H9 (cell line): ENCODE results near the gene CCDC69. TPM values are rescaled to one million over a fixed set of nuclear protein-coding genes. Genes with fewer than 3 reads are reported as not detected.

Source experiments
- DNase-seq: peaks from one replicate; pipeline ENCODE4 v3.0.0-alpha.2; 2017
- H2AFZ ChIP-seq: one replicate; pipeline ENCODE4 v1.6.1; 2013; ENCODE audit warnings: mild to moderate bottlenecking, low read length, control low read depth, moderate library complexity
- H2AK5ac ChIP-seq: 2 replicates; pipeline ENCODE4 v1.6.1; 2013; ENCODE audit warnings: low read length, control low read depth, mixed read lengths; ENCODE audit not compliant: insufficient read length
- H2BK120ac ChIP-seq: one replicate; pipeline ENCODE4 v1.6.1; 2013; ENCODE audit warnings: low read depth, mild to moderate bottlenecking, low read length, control low read depth, inconsistent platforms; ENCODE audit not compliant: poor library complexity, severe bottlenecking
- H2BK12ac ChIP-seq: 2 replicates; pipeline ENCODE4 v1.6.1; 2013; ENCODE audit warnings: low read length, control low read depth, mixed read lengths, low read depth; ENCODE audit not compliant: insufficient read length
- H2BK15ac ChIP-seq: 2 replicates; pipeline ENCODE4 v1.6.1; 2013; ENCODE audit warnings: low read depth, low read length, control low read depth
- H2BK20ac ChIP-seq: one replicate; pipeline ENCODE4 v1.6.1; 2013; ENCODE audit warnings: low read depth, mild to moderate bottlenecking, low read length, control low read depth, inconsistent platforms; ENCODE audit not compliant: poor library complexity, severe bottlenecking
- H2BK5ac ChIP-seq: 2 replicates; pipeline ENCODE4 v1.6.1; 2013; ENCODE audit warnings: low read length, control low read depth, mixed read lengths; ENCODE audit not compliant: insufficient read length
- H3K14ac ChIP-seq: 2 replicates; pipeline ENCODE4 v1.6.1; 2013; ENCODE audit warnings: low read length, control low read depth; ENCODE audit not compliant: insufficient read depth
- H3K18ac ChIP-seq: 2 replicates; pipeline ENCODE4 v1.6.1; 2013; ENCODE audit warnings: low read depth, mild to moderate bottlenecking, mixed read lengths, low read length, control low read depth; ENCODE audit not compliant: insufficient read length
- H3K23ac ChIP-seq: 2 replicates; pipeline ENCODE4 v1.6.1; 2013; ENCODE audit warnings: low read length, control low read depth, mixed read lengths, low read depth; ENCODE audit not compliant: insufficient read length
- H3K23me2 ChIP-seq: 2 replicates; pipeline ENCODE4 v1.6.1; 2013; ENCODE audit warnings: low read depth, mild to moderate bottlenecking, mixed read lengths, low read length, control low read depth; ENCODE audit not compliant: insufficient read length, poor library complexity, severe bottlenecking
- H3K27ac ChIP-seq: 2 replicates; pipeline ENCODE4 v1.5.1; 2013; ENCODE audit warnings: low read length, control low read depth, mixed read lengths, low read depth; ENCODE audit not compliant: insufficient read length
- H3K27me3 ChIP-seq: 2 replicates; pipeline ENCODE4 v1.6.1; 2013; ENCODE audit warnings: low read length, control low read depth, inconsistent platforms; ENCODE audit not compliant: insufficient read depth
- H3K4ac ChIP-seq: 2 replicates; pipeline ENCODE4 v1.6.1; 2013; ENCODE audit warnings: low read depth, mild to moderate bottlenecking, control low read depth, inconsistent platforms, low read length, moderate library complexity
- H3K4me1 ChIP-seq: 2 replicates; pipeline ENCODE4 v1.6.1; 2013; ENCODE audit warnings: low read length, control low read depth, inconsistent platforms; ENCODE audit not compliant: insufficient read depth
- H3K4me2 ChIP-seq: 2 replicates; pipeline ENCODE4 v1.6.1; 2013; ENCODE audit warnings: low read length, control low read depth, mixed read lengths; ENCODE audit not compliant: insufficient read length, insufficient read depth
- H3K56ac ChIP-seq: 2 replicates; pipeline ENCODE4 v1.6.1; 2013; ENCODE audit warnings: low read depth, mild to moderate bottlenecking, mixed read lengths, low read length, control low read depth; ENCODE audit not compliant: insufficient read length
- H3K79me1 ChIP-seq: 2 replicates; pipeline ENCODE4 v1.6.1; 2013; ENCODE audit warnings: low read depth, mild to moderate bottlenecking, moderate library complexity, low read length, control low read depth, inconsistent platforms; ENCODE audit not compliant: insufficient read depth, poor library complexity, severe bottlenecking
- H3K79me2 ChIP-seq: 2 replicates; pipeline ENCODE4 v1.6.1; 2013; ENCODE audit warnings: low read length, control low read depth, inconsistent platforms; ENCODE audit not compliant: insufficient read depth
- H3K9ac ChIP-seq: 2 replicates; pipeline ENCODE4 v1.6.1; 2013; ENCODE audit warnings: low read length, control low read depth, mixed read lengths; ENCODE audit not compliant: insufficient read length; ENCODE audit errors: extremely low read depth
- H3K9me3 ChIP-seq: one replicate; pipeline ENCODE4 v1.6.1; 2013; ENCODE audit warnings: low read depth, low read length, inconsistent platforms; ENCODE audit not compliant: control insufficient read depth
- H3T11ph ChIP-seq: one replicate; pipeline ENCODE4 v1.6.1; 2013; ENCODE audit warnings: mild to moderate bottlenecking, low read length, control low read depth, inconsistent platforms
- H4K20me1 ChIP-seq: one replicate; pipeline ENCODE4 v1.6.1; 2013; ENCODE audit not compliant: control insufficient read depth, insufficient read length, insufficient read depth
- H4K5ac ChIP-seq: 2 replicates; pipeline ENCODE4 v1.6.1; 2013; ENCODE audit warnings: low read depth, mild to moderate bottlenecking, mixed read lengths, low read length, control low read depth; ENCODE audit not compliant: insufficient read length
- H4K8ac ChIP-seq: replicated peaks from 2 replicates; pipeline ENCODE4 v1.6.1; 2013; ENCODE audit warnings: low read length, control low read depth, mixed read lengths, low read depth; ENCODE audit not compliant: insufficient read length
- H4K91ac ChIP-seq: 2 replicates; pipeline ENCODE4 v1.6.1; 2013; ENCODE audit warnings: low read depth, mild to moderate bottlenecking, moderate library complexity, mixed read lengths, low read length, control low read depth; ENCODE audit not compliant: insufficient read length
- H3K27ac Mint-ChIP-seq, 3 experiments: 2 replicates in 2 of 3; 3 replicates in 1 of 3; pipeline ENCODE4 v1.8.0; 2020 to 2021; ENCODE audit warnings: mixed read lengths in 3 of 3, mild to moderate bottlenecking in 1 of 3, moderate library complexity in 1 of 3
- H3K27me3 Mint-ChIP-seq: 2 replicates; pipeline ENCODE4 v1.8.0; 2021; ENCODE audit warnings: low read depth, mild to moderate bottlenecking, moderate library complexity, mixed read lengths
- H3K36me3 Mint-ChIP-seq, 3 experiments: 2 replicates in 2 of 3; 3 replicates in 1 of 3; pipeline ENCODE4 v1.8.0; 2020 to 2021; ENCODE audit warnings: low read depth in 3 of 3, mixed read lengths in 3 of 3; ENCODE audit not compliant: insufficient read depth in 1 of 3
- H3K4me1 Mint-ChIP-seq, 2 experiments: 2 replicates each; pipeline ENCODE4 v1.8.0; 2020; ENCODE audit warnings: mixed read lengths in 2 of 2
- H3K4me3 Mint-ChIP-seq, 2 experiments: 2 replicates in 1 of 2; 3 replicates in 1 of 2; pipeline ENCODE4 v1.8.0; 2020 to 2021; ENCODE audit warnings: mild to moderate bottlenecking in 2 of 2, mixed read lengths in 2 of 2, moderate library complexity in 1 of 2
- H3K9me3 Mint-ChIP-seq, 2 experiments: 2 replicates in 1 of 2; 3 replicates in 1 of 2; pipeline ENCODE4 v1.8.0; 2020; ENCODE audit warnings: mild to moderate bottlenecking in 2 of 2, mixed read lengths in 2 of 2, moderate library complexity in 1 of 2
- WGBS: extraction: QIAGEN DNeasy Blood & Tissue Kit; methylation state at CpG from one replicate; pipeline ENCODE4 v1.1.7; 2013; ENCODE audit warnings: missing lambda C conversion rate, low lambda C conversion rate, mixed read lengths; ENCODE audit not compliant: insufficient read length; ENCODE audit errors: extremely low coverage; 5-methylcytosine and 5-hydroxymethylcytosine counted together
- total RNA-seq: library from RNA; stranded (reverse); gene quantifications from 2 replicates; pipeline ENCODE4 v1.2.1, GENCODE V29; 2021
- TF ChIP-seq, protein P1 (sequence below): fragments of 200-600 bp; sonication (generic); conservative IDR thresholded peaks from 3 replicates; pipeline ENCODE4 v1.8.0; 2021; ENCODE audit warnings: antibody characterized with exemption, mild to moderate bottlenecking

CCDC69 gene
- total RNA-seq, 1 experiment from 2014 or later: 5.3 TPM

DNA sequence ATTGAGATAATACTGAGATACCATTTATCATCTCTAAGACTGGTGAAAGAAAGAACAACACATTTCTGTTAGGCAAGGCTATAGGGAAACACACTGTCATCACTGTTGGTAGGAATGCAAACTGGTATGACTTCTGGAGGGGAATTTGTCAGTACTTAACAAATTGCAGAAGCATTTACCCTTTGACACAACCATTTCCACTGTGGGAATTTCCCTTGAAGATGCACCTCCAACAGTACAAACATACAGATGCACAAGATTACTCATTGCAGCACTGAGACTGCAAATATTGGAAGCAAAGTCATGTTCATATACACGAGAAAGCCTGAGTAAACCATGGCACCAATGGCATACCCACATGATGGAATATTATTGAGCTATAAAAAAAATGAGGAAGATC is 46.7 kb upstream of the CCDC69 start:
- Histone ChIP-seq H4K8ac (no peak overlapping the region), H3K4me2 (no peak overlapping the region), H2BK12ac (no peak overlapping the region), H2AFZ (no peak overlapping the region), H3K56ac (no peak overlapping the region), H2BK20ac (no peak overlapping the region), H3K79me2 (no peaks in the 10 kb centered on the region), H3T11ph (no peak overlapping the region), H3K9ac (no peak overlapping the region), H3K14ac (no peak overlapping the region), H3K23me2 (no peaks in the 10 kb centered on the region), H4K20me1 (no peaks in the 10 kb centered on the region), H3K9me3 (no peaks in the 10 kb centered on the region), H3K4me1 (no peaks in the 10 kb centered on the region), H3K27ac (no peak overlapping the region), H3K18ac (no peak overlapping the region), H3K27me3 (no peaks in the 10 kb centered on the region), H3K23ac (no peak overlapping the region), H2BK120ac (no peak overlapping the region), H3K79me1 (no peaks in the 10 kb centered on the region), H4K91ac (no peak overlapping the region), H3K4ac (no peak overlapping the region), H2BK15ac (no peak overlapping the region), H4K5ac (no peak overlapping the region), H2AK5ac (no peak overlapping the region), H2BK5ac (no peak overlapping the region)
- no peak overlapping the region for H3K4me3 Mint-ChIP-seq
- no peak overlapping the region for H3K27ac Mint-ChIP-seq
- H3K9me3 Mint-ChIP-seq: no peaks in the 10 kb centered on the region
- TF ChIP-seq, protein P1, sequence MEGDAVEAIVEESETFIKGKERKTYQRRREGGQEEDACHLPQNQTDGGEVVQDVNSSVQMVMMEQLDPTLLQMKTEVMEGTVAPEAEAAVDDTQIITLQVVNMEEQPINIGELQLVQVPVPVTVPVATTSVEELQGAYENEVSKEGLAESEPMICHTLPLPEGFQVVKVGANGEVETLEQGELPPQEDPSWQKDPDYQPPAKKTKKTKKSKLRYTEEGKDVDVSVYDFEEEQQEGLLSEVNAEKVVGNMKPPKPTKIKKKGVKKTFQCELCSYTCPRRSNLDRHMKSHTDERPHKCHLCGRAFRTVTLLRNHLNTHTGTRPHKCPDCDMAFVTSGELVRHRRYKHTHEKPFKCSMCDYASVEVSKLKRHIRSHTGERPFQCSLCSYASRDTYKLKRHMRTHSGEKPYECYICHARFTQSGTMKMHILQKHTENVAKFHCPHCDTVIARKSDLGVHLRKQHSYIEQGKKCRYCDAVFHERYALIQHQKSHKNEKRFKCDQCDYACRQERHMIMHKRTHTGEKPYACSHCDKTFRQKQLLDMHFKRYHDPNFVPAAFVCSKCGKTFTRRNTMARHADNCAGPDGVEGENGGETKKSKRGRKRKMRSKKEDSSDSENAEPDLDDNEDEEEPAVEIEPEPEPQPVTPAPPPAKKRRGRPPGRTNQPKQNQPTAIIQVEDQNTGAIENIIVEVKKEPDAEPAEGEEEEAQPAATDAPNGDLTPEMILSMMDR: no peak
- H3K4me1 Mint-ChIP-seq: peaks cover 0 to 2% of the 10 kb centered on the region in 2 experiments; a peak in 1 of 4 replicates
- peaks cover 1% of the 10 kb centered on the region; the same call in 1 of the 2 replicates for H3K27me3 Mint-ChIP-seq
- WGBS: no CpG with 5 or more reads among the region's 1 CpG
- DNase-seq: no peak
- peaks cover 11 to 25% (median 15%) of the 10 kb centered on the region in 3 experiments; a peak in 6 of 7 replicates for H3K36me3 Mint-ChIP-seq
